Gastroesophageal sphincter (tissue), 3 donors: Measurements from ENCODE around the gene NBAS.

Experiments
- EP300 ChIP-seq: sonication (generic); formaldehyde crosslinking; IDR thresholded peaks from one replicate; pipeline ENCODE4 v1.6.1; 2017; ENCODE audit warnings: antibody characterized with exemption, mild to moderate bottlenecking
- POLR2A ChIP-seq, 2 donors: fragments of 450-650 bp; IDR thresholded peaks; one replicate each; pipeline ENCODE4 v1.6.1; 2017; ENCODE audit warnings: antibody characterized with exemption in 2 of 2, mild to moderate bottlenecking in 2 of 2, moderate library complexity in 1 of 2
- POLR2AphosphoS5 ChIP-seq: sonication (generic); formaldehyde crosslinking; IDR thresholded peaks from one replicate; pipeline ENCODE4 v1.6.1; 2017; ENCODE audit warnings: antibody characterized with exemption
- TF ChIP-seq, protein P1 (sequence below), 4 experiments: fragments of 200-600 bp in 2 of 4; fragments of 450-650 bp in 2 of 4; sonication (generic) in 1 of 4; IDR thresholded peaks; one replicate each; pipeline ENCODE4 v1.5.1; 2017 to 2019; ENCODE audit warnings: antibody characterized with exemption in 4 of 4, mild to moderate bottlenecking in 2 of 4, moderate library complexity in 2 of 4

DNA sequence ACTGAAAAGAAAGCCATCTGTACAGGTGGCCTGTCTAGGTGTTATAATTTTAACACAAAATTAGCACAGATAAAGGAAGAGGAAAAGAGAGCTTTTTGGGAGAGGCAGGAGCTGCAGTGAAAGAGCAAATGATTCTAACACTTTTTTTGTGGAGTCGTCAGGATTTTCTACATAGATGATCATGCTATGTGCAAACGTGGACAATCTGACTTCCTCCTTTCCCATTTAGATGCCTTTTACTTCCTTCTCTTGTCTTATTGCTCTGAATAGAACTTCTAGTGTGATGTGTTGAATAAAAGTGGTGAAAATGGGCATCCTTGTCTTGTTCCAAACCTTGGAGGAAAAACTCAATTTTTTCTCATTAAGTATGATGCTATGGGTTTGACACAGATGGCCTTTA, 334.5 kb downstream of the NBAS start:
- TF ChIP-seq, protein P1, sequence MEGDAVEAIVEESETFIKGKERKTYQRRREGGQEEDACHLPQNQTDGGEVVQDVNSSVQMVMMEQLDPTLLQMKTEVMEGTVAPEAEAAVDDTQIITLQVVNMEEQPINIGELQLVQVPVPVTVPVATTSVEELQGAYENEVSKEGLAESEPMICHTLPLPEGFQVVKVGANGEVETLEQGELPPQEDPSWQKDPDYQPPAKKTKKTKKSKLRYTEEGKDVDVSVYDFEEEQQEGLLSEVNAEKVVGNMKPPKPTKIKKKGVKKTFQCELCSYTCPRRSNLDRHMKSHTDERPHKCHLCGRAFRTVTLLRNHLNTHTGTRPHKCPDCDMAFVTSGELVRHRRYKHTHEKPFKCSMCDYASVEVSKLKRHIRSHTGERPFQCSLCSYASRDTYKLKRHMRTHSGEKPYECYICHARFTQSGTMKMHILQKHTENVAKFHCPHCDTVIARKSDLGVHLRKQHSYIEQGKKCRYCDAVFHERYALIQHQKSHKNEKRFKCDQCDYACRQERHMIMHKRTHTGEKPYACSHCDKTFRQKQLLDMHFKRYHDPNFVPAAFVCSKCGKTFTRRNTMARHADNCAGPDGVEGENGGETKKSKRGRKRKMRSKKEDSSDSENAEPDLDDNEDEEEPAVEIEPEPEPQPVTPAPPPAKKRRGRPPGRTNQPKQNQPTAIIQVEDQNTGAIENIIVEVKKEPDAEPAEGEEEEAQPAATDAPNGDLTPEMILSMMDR (IDR thresholded peaks at IDR 0.05) = no peak
- TF ChIP-seq POLR2A (IDR thresholded peaks at IDR 0.05) (no peak), POLR2AphosphoS5 (no peak), EP300 (no peak)
